Prostate gland (tissue), 2 donors: ENCODE data around the gene CPED1.

Source experiments
- CTCF ChIP-seq, 4 experiments: fragments of 200-600 bp in 2 of 4; fragments of 450-650 bp in 2 of 4; sonication (generic) in 2 of 4; IDR thresholded peaks; 1 replicate in 3 of 4; 2 replicates in 1 of 4; pipeline ENCODE4 v1.5.1; 2016 to 2019; ENCODE audit warnings: antibody characterized with exemption in 4 of 4, mild to moderate bottlenecking in 2 of 4, moderate library complexity in 2 of 4
- POLR2A ChIP-seq: fragments of 450-650 bp; IDR thresholded peaks from one replicate; pipeline ENCODE4 v1.6.1; 2016; ENCODE audit warnings: antibody characterized with exemption, mild to moderate bottlenecking

- no peak for TF ChIP-seq CTCF (IDR thresholded peaks at IDR 0.05)
- no peak for TF ChIP-seq POLR2A
Observed at GRCh38 chr7:121334875-121335648, 346.6 kb downstream of the CPED1 start.
